Sigmoid colon (tissue), 4 donors: ENCODE results near the gene SCUBE3.

Experiments used
- EP300 ChIP-seq, 4 donors: sonication (generic); formaldehyde crosslinking; IDR thresholded peaks; one replicate each; pipeline ENCODE4 v1.6.1; 2017; ENCODE audit warnings: antibody characterized with exemption in 4 of 4
- POLR2AphosphoS5 ChIP-seq, 4 donors: sonication (generic); formaldehyde crosslinking; IDR thresholded peaks; one replicate each; pipeline ENCODE4 v1.6.1; 2017; ENCODE audit warnings: antibody characterized with exemption in 4 of 4
- TF ChIP-seq, protein P1 (sequence below), 4 experiments: fragments of 450-650 bp in 3 of 4; fragments of 200-600 bp in 1 of 4; IDR thresholded peaks; one replicate each; pipeline ENCODE4 v1.5.1; 2016 to 2019; ENCODE audit warnings: antibody characterized with exemption in 4 of 4, mild to moderate bottlenecking in 3 of 4, moderate library complexity in 2 of 4

DNA sequence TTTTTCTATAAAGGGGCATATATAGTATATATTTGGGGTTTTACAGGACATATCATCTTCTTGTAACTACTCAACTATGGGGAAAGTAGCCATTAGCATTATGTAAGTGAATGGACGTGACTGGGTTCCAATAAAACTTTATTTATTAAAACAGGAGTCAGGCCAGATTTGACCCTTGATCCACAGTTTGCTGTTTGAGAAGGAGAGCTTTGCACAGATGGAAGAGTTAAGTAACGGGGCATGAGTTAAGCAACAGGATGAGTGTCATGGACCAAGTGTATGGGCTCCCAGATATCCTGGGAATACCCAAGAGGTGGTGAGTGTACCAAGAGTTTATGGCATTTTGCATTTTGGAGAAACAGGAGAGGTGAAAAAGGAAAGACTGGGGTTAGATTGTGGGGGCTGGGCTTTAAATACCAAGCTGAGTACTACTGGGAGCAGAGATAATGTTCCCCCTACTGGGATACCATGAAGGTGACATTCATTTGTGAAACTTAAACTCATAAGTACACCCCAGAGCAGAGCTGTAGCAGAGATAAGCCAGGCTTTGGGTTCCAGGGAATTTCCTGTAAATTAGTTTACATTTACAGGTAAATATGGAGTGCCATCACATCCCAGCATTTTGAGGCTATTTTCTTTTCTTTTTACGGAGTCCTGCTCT, 18.5 kb upstream of the SCUBE3 start:
- TF ChIP-seq POLR2AphosphoS5 (IDR thresholded peaks at IDR 0.05) = no peak
- TF ChIP-seq EP300 (IDR thresholded peaks at IDR 0.05) = no peak
- TF ChIP-seq, protein P1, sequence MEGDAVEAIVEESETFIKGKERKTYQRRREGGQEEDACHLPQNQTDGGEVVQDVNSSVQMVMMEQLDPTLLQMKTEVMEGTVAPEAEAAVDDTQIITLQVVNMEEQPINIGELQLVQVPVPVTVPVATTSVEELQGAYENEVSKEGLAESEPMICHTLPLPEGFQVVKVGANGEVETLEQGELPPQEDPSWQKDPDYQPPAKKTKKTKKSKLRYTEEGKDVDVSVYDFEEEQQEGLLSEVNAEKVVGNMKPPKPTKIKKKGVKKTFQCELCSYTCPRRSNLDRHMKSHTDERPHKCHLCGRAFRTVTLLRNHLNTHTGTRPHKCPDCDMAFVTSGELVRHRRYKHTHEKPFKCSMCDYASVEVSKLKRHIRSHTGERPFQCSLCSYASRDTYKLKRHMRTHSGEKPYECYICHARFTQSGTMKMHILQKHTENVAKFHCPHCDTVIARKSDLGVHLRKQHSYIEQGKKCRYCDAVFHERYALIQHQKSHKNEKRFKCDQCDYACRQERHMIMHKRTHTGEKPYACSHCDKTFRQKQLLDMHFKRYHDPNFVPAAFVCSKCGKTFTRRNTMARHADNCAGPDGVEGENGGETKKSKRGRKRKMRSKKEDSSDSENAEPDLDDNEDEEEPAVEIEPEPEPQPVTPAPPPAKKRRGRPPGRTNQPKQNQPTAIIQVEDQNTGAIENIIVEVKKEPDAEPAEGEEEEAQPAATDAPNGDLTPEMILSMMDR (IDR thresholded peaks at IDR 0.05) = no peak
